Mesenchymal stem cell (in vitro differentiated cells and primary cell): Measurements from ENCODE around the gene RIC1.

Experiments
- DNase-seq: peaks from one replicate; pipeline ENCODE4 v3.0.0-alpha.2; 2013
- H2AFZ ChIP-seq: one replicate; pipeline ENCODE4 v1.6.1; 2013; ENCODE audit warnings: low read depth, mild to moderate bottlenecking, control low read depth, inconsistent platforms, low read length, moderate library complexity
- H2AK5ac ChIP-seq: 2 replicates; pipeline ENCODE4 v1.6.1; 2013; ENCODE audit warnings: low read length, moderate library complexity, mild to moderate bottlenecking, inconsistent platforms; ENCODE audit not compliant: severe bottlenecking
- H2BK120ac ChIP-seq: one replicate; pipeline ENCODE4 v1.6.1; 2013; ENCODE audit warnings: low read depth, mild to moderate bottlenecking, inconsistent platforms, low read length, moderate library complexity
- H2BK12ac ChIP-seq, 2 experiments: one replicate each; pipeline ENCODE4 v1.6.1; 2013; ENCODE audit warnings: inconsistent platforms in 2 of 2, low read length in 2 of 2, mild to moderate bottlenecking in 2 of 2, moderate library complexity in 2 of 2, control low read depth in 1 of 2
- H2BK15ac ChIP-seq: one replicate; pipeline ENCODE4 v1.6.1; 2013; ENCODE audit warnings: mild to moderate bottlenecking, low read depth, inconsistent platforms; ENCODE audit not compliant: poor library complexity, severe bottlenecking
- H2BK5ac ChIP-seq: 2 replicates; pipeline ENCODE4 v1.6.1; 2013; ENCODE audit warnings: low read depth, mild to moderate bottlenecking, low read length, control low read depth, inconsistent platforms; ENCODE audit not compliant: poor library complexity, severe bottlenecking
- H3K14ac ChIP-seq, 2 experiments: one replicate each; pipeline ENCODE4 v1.6.1; 2013; ENCODE audit warnings: inconsistent platforms in 2 of 2, low read length in 2 of 2, control low read depth in 1 of 2, mild to moderate bottlenecking in 1 of 2, moderate library complexity in 1 of 2
- H3K18ac ChIP-seq, 2 experiments: one replicate each; pipeline ENCODE4 v1.6.1; 2013; ENCODE audit warnings: inconsistent platforms in 2 of 2, low read length in 2 of 2, control low read depth in 1 of 2, low read depth in 1 of 2, mild to moderate bottlenecking in 1 of 2
- H3K23ac ChIP-seq, 2 experiments: one replicate each; pipeline ENCODE4 v1.6.1; 2013; ENCODE audit warnings: inconsistent platforms in 2 of 2, low read length in 2 of 2, mild to moderate bottlenecking in 2 of 2, moderate library complexity in 2 of 2, control low read depth in 1 of 2
- H3K27ac ChIP-seq: 2 replicates; pipeline ENCODE4 v1.5.1; 2013; ENCODE audit warnings: mild to moderate bottlenecking, moderate library complexity, low read length, control low read depth, inconsistent platforms; ENCODE audit not compliant: poor library complexity, severe bottlenecking
- H3K27me3 ChIP-seq, 2 experiments: 2 replicates each; pipeline versions ENCODE4 v1.6.1 to v1.7.0; 2013; ENCODE audit warnings: low read length in 2 of 2, mild to moderate bottlenecking in 2 of 2, moderate library complexity in 2 of 2, control low read depth in 1 of 2, inconsistent platforms in 1 of 2; ENCODE audit not compliant: control insufficient read depth in 1 of 2, insufficient read depth in 1 of 2
- H3K36me3 ChIP-seq, 2 experiments: 2 replicates each; pipeline versions ENCODE4 v1.6.1 to v1.7.0; 2013; ENCODE audit warnings: low read length in 2 of 2, control low read depth in 1 of 2, inconsistent platforms in 1 of 2, low read depth in 1 of 2, mild to moderate bottlenecking in 1 of 2; ENCODE audit not compliant: insufficient read depth in 2 of 2, control insufficient read depth in 1 of 2
- H3K4ac ChIP-seq, 2 experiments: one replicate each; pipeline ENCODE4 v1.6.1; 2013; ENCODE audit warnings: inconsistent platforms in 2 of 2, low read length in 2 of 2, mild to moderate bottlenecking in 2 of 2, moderate library complexity in 2 of 2, control low read depth in 1 of 2, low read depth in 1 of 2
- H3K4me1 ChIP-seq: 2 replicates; pipeline ENCODE4 v1.6.1; 2013; ENCODE audit warnings: low read depth, low read length, control low read depth; ENCODE audit not compliant: control insufficient read depth, insufficient read depth
- H3K4me2 ChIP-seq: 2 replicates; pipeline ENCODE4 v1.6.1; 2013; ENCODE audit warnings: low read length, mild to moderate bottlenecking, inconsistent platforms; ENCODE audit not compliant: poor library complexity, severe bottlenecking
- H3K4me3 ChIP-seq, 2 experiments: 2 replicates each; pipeline versions ENCODE4 v1.5.1 to v1.7.0; 2013; ENCODE audit warnings: low read length in 2 of 2, mild to moderate bottlenecking in 2 of 2, control low read depth in 1 of 2, low read depth in 1 of 2; ENCODE audit not compliant: insufficient read depth in 1 of 2
- H3K79me1 ChIP-seq: replicated peaks from 2 replicates; pipeline ENCODE4 v1.6.1; 2013; ENCODE audit warnings: mild to moderate bottlenecking, control low read depth, low read length, inconsistent platforms; ENCODE audit not compliant: poor library complexity, severe bottlenecking
- H3K9ac ChIP-seq: 2 replicates; pipeline ENCODE4 v1.7.0; 2013; ENCODE audit warnings: mild to moderate bottlenecking, low read length, moderate library complexity
- H3K9me3 ChIP-seq: 2 replicates; pipeline ENCODE4 v1.7.0; 2013; ENCODE audit warnings: mild to moderate bottlenecking, low read length; ENCODE audit not compliant: control insufficient read depth
- H4K8ac ChIP-seq: one replicate; pipeline ENCODE4 v1.6.1; 2013; ENCODE audit warnings: inconsistent platforms, mild to moderate bottlenecking, low read length, moderate library complexity
- H4K91ac ChIP-seq: one replicate; pipeline ENCODE4 v1.6.1; 2013; ENCODE audit warnings: mild to moderate bottlenecking, low read length, inconsistent platforms
- WGBS: methylation state at CpG from one replicate; pipeline ENCODE4 v1.1.7; 2013; ENCODE audit warnings: mixed read lengths; 5-methylcytosine and 5-hydroxymethylcytosine counted together

Gene RIC1

GRCh38 chr9:5818424-5819142, 189.7 kb downstream of the RIC1 start:
- Histone ChIP-seq H3K4me3 (no peak overlapping the region), H3K18ac (no peak overlapping the region), H4K91ac (no peak overlapping the region), H3K27ac (no peak overlapping the region), H3K14ac (no peak overlapping the region), H2AFZ (no peak overlapping the region), H2BK12ac (no peak overlapping the region), H4K8ac (no peak overlapping the region), H3K36me3 (peaks cover 8 to 14% of the 10 kb centered on the region in 2 experiments), H2AK5ac (no peak overlapping the region), H3K4me2 (no peak overlapping the region), H3K27me3 (no peaks in the 10 kb centered on the region), H3K4ac (no peak overlapping the region), H3K4me1 (no peaks in the 10 kb centered on the region), H3K9ac (no peak overlapping the region), H2BK5ac (no peak overlapping the region), H2BK120ac (no peak overlapping the region), H3K9me3 (no peaks in the 10 kb centered on the region), H2BK15ac (no peak overlapping the region), H3K23ac (no peak overlapping the region), H3K79me1 (peaks cover 11% of the 10 kb centered on the region)
- no peak for DNase-seq
- WGBS = 78% methylated on average over 2 of the region's 2 CpGs

GRCh38 chr9:5819174-5819573, 190.3 kb downstream of the RIC1 start:
- DNase-seq = no peak
- H2BK12ac ChIP-seq = no peak overlapping the region
- H2AK5ac ChIP-seq = no peak overlapping the region
- no peak overlapping the region for H2BK120ac ChIP-seq
- no peak overlapping the region for H3K27ac ChIP-seq
- no peak overlapping the region for H3K18ac ChIP-seq
- H3K23ac ChIP-seq = no peak overlapping the region
- H3K14ac ChIP-seq = no peak overlapping the region
- no peak overlapping the region for H2AFZ ChIP-seq
- H4K91ac ChIP-seq = no peak overlapping the region
- H3K27me3 ChIP-seq = no peaks in the 10 kb centered on the region
- H3K9ac ChIP-seq = no peak overlapping the region
- no peaks in the 10 kb centered on the region for H3K9me3 ChIP-seq
- no peak overlapping the region for H4K8ac ChIP-seq
- no peak overlapping the region for H3K4me3 ChIP-seq
- no peak overlapping the region for H2BK5ac ChIP-seq
- peaks cover 11% of the 10 kb centered on the region for H3K79me1 ChIP-seq
- no peak overlapping the region for H2BK15ac ChIP-seq
- WGBS = 98% methylated on average over 6 of the region's 6 CpGs
- H3K4me2 ChIP-seq = no peak overlapping the region
- no peak overlapping the region for H3K4ac ChIP-seq
- peaks cover 12 to 17% of the 10 kb centered on the region in 2 experiments for H3K36me3 ChIP-seq
- no peaks in the 10 kb centered on the region for H3K4me1 ChIP-seq

GRCh38 chr9:5820425-5820824, 191.5 kb downstream of the RIC1 start:
- 100% methylated on average over 1 of the region's 1 CpG for WGBS
- no peaks in the 10 kb centered on the region for H3K27me3 ChIP-seq
- no peak overlapping the region for H2BK15ac ChIP-seq
- H3K4me2 ChIP-seq = no peak overlapping the region
- H3K36me3 ChIP-seq = peaks cover 12 to 18% of the 10 kb centered on the region in 2 experiments
- H3K4me3 ChIP-seq = no peak overlapping the region
- no peak overlapping the region for H2AFZ ChIP-seq
- H3K4me1 ChIP-seq = no peaks in the 10 kb centered on the region
- H4K8ac ChIP-seq = no peak overlapping the region
- H3K9ac ChIP-seq = no peak overlapping the region
- H2BK5ac ChIP-seq = no peak overlapping the region
- peaks cover 11% of the 10 kb centered on the region for H3K79me1 ChIP-seq
- no peak overlapping the region for H2BK120ac ChIP-seq
- H3K14ac ChIP-seq = no peak overlapping the region
- no peak overlapping the region for H3K23ac ChIP-seq
- no peaks in the 10 kb centered on the region for H3K9me3 ChIP-seq
- H2AK5ac ChIP-seq = no peak overlapping the region
- no peak overlapping the region for H3K27ac ChIP-seq
- H3K4ac ChIP-seq = no peak overlapping the region
- no peak overlapping the region for H3K18ac ChIP-seq
- no peak overlapping the region for H4K91ac ChIP-seq
- H2BK12ac ChIP-seq = no peak overlapping the region
- DNase-seq = no peak

GRCh38 chr9:5825223-5825622, 196.3 kb downstream of the RIC1 start:
- H2BK12ac ChIP-seq = no peak overlapping the region
- H3K4ac ChIP-seq = no peak overlapping the region
- no peak overlapping the region for H2AFZ ChIP-seq
- WGBS = 92% methylated on average over 1 of the region's 1 CpG
- peaks cover 15% of the 10 kb centered on the region for H3K79me1 ChIP-seq
- no peaks in the 10 kb centered on the region for H3K27me3 ChIP-seq
- H3K9ac ChIP-seq = no peak overlapping the region
- H3K18ac ChIP-seq = no peak overlapping the region
- H3K36me3 ChIP-seq = peaks cover 12 to 20% of the 10 kb centered on the region in 2 experiments
- no peak overlapping the region for H3K23ac ChIP-seq
- H4K8ac ChIP-seq = no peak overlapping the region
- H3K9me3 ChIP-seq = no peaks in the 10 kb centered on the region
- H3K14ac ChIP-seq = no peak overlapping the region
- no peak overlapping the region for H3K4me2 ChIP-seq
- no peak overlapping the region for H3K27ac ChIP-seq
- no peak for DNase-seq
- no peak overlapping the region for H2BK5ac ChIP-seq
- no peak overlapping the region for H3K4me3 ChIP-seq
- H2BK15ac ChIP-seq = no peak overlapping the region
- no peak overlapping the region for H2BK120ac ChIP-seq
- H3K4me1 ChIP-seq = no peaks in the 10 kb centered on the region
- no peak overlapping the region for H4K91ac ChIP-seq
- no peak overlapping the region for H2AK5ac ChIP-seq
